ENCODE data around the gene TNK2. TPM values are rescaled to one million over a fixed set of nuclear protein-coding genes. Genes with fewer than 3 reads are reported as not detected.

Gene TNK2
- total RNA-seq: 9.3 and 9.9 TPM in 2 replicates

GRCh38 chr3:195907934-195908693 is at the start of gene TNK2:
Gene TNK2, minus strand, starts transcription at chr3:195908551. Its CDS starts 19,963 bp downstream, at chr3:195888588.

Other genes starting within 250 kb of the TNK2 start
- gene MUC20, start 187.6 kb downstream of the TNK2 start, total RNA-seq: 0.26 TPM in 1 of 2 replicates, not detected in the other
- gene MUC4, start 96.6 kb downstream of the TNK2 start, total RNA-seq: not detected in 2 replicates
- 55.5 and 62.9 TPM in 2 replicates for gene TFRC, start 173.5 kb upstream of the TNK2 start, total RNA-seq

All from pericardium fibroblast (primary cell).